HG03354 (cell line): Measurements from ENCODE around the gene EEF1AKMT4.

Source experiments
- ATAC-seq: cut with Tn5 transposase; IDR thresholded peaks from one replicate; pipeline ENCODE4 v1.9.1; 2021; ENCODE audit warnings: mild to moderate bottlenecking; ENCODE audit not compliant: unreplicated experiment, poor library complexity, severe bottlenecking

The EEF1AKMT4 gene

GRCh38 chr3:184291044-184291737 lies 41.7 kb downstream of the EEF1AKMT4 start:
- ATAC-seq: no peak

GRCh38 chr3:184291738-184292445 lies 42.4 kb downstream of the EEF1AKMT4 start:
- no peak for ATAC-seq

- ATAC-seq: no peak
Measured at GRCh38 chr3:184295771-184296170, 46.3 kb downstream of the EEF1AKMT4 start.

- no peak for ATAC-seq
Measured at GRCh38 chr3:184296616-184297015, 47.1 kb downstream of the EEF1AKMT4 start.

- peak; percentile 96 for ATAC-seq
Measured at GRCh38 chr3:184298759-184299487, 49.5 kb downstream of the EEF1AKMT4 start, which contains the start of gene PSMD2. Gene PSMD2, plus strand, starts transcription at chr3:184299241. Its CDS starts 26 bp downstream, at chr3:184299267.

GRCh38 chr3:184299488-184300377 lies 50.3 kb downstream of the EEF1AKMT4 start:
- no peak for ATAC-seq

GRCh38 chr3:184300378-184300720 lies 50.9 kb downstream of the EEF1AKMT4 start:
- ATAC-seq: no peak

- ATAC-seq: no peak
Measured at GRCh38 chr3:184305577-184305976, 56.1 kb downstream of the EEF1AKMT4 start.

GRCh38 chr3:184306341-184306972 lies 57.0 kb downstream of the EEF1AKMT4 start:
- no peak for ATAC-seq

GRCh38 chr3:184307915-184308314 lies 58.4 kb downstream of the EEF1AKMT4 start:
- no peak for ATAC-seq
